Smooth muscle cell (in vitro differentiated cells): Measurements from ENCODE around the gene KCNQ2. TPM values are rescaled to one million over a fixed set of nuclear protein-coding genes. Genes with fewer than 3 reads are reported as not detected.

ENCODE experiments used
- DNase-seq: peaks from one replicate; lab custom pipeline; 2025; ENCODE audit not compliant: unreplicated experiment; lab: John Stamatoyannopoulos, UW
- H2AFZ ChIP-seq: fragments of 200-600 bp; sonication (generic); 2 replicates; pipeline ENCODE4 v1.6.0; 2016; ENCODE audit warnings: antibody characterized with exemption, low read depth, mild to moderate bottlenecking
- H3F3A ChIP-seq: fragments of 200-600 bp; sonication (generic); 2 replicates; pipeline ENCODE4 v1.6.0; 2017; ENCODE audit warnings: antibody characterized with exemption, low read depth
- H3K27ac ChIP-seq: fragments of 200-600 bp; sonication (generic); 2 replicates; pipeline ENCODE4 v1.5.1; 2016; ENCODE audit warnings: low read depth, mild to moderate bottlenecking
- H3K27me3 ChIP-seq: fragments of 200-600 bp; sonication (generic); 2 replicates; pipeline ENCODE4 v1.6.1; 2016; ENCODE audit warnings: low read depth, mild to moderate bottlenecking
- H3K36me3 ChIP-seq: fragments of 200-600 bp; sonication (generic); 2 replicates; pipeline ENCODE4 v1.5.1; 2016; ENCODE audit warnings: low read depth
- H3K4me1 ChIP-seq: fragments of 200-600 bp; sonication (generic); 2 replicates; pipeline ENCODE4 v1.5.1; 2016; ENCODE audit warnings: low read depth
- H3K4me2 ChIP-seq: fragments of 200-600 bp; sonication (generic); 2 replicates; pipeline ENCODE4 v1.6.0; 2016; ENCODE audit warnings: mild to moderate bottlenecking
- H3K4me3 ChIP-seq: fragments of 200-600 bp; sonication (generic); 2 replicates; pipeline ENCODE4 v1.5.1; 2016; ENCODE audit warnings: mild to moderate bottlenecking
- H3K79me2 ChIP-seq: fragments of 200-600 bp; sonication (generic); 2 replicates; pipeline ENCODE4 v1.6.0; 2016; ENCODE audit warnings: low read depth, mild to moderate bottlenecking
- H3K9ac ChIP-seq: fragments of 200-600 bp; sonication (generic); 2 replicates; pipeline ENCODE4 v1.6.0; 2016; ENCODE audit warnings: low read depth
- H3K9me3 ChIP-seq: fragments of 200-600 bp; sonication (generic); replicated peaks from 2 replicates; pipeline ENCODE4 v1.5.1; 2016; ENCODE audit warnings: low read depth
- H4K20me1 ChIP-seq: fragments of 200-600 bp; sonication (generic); 2 replicates; pipeline ENCODE4 v1.6.0; 2016; ENCODE audit warnings: low read depth
- WGBS: methylation state at CpG from one replicate; pipeline ENCODE4 v1.1.7; 2016; ENCODE audit warnings: low lambda C conversion rate; 5-methylcytosine and 5-hydroxymethylcytosine counted together
- polyA plus RNA-seq: library from polyadenylated mRNA; unstranded; fragments of >200 nt; fragmentation: Nextera tagmentation; extraction: Ambion mirVana; gene quantifications from 2 replicates; pipeline ENCODE4 v1.2.1, GENCODE V29; 2016
- total RNA-seq: library from RNA; depleted of rRNA; stranded (reverse); fragments of >200 nt; gene quantifications from 2 replicates; pipeline ENCODE4 v1.2.3, GENCODE V29; 2014
- TF ChIP-seq, protein P1 (sequence below): fragments of 200-600 bp; sonication (generic); IDR thresholded peaks from 2 replicates; pipeline ENCODE4 v1.5.1; 2017; ENCODE audit warnings: borderline replicate concordance, mild to moderate bottlenecking, antibody characterized with exemption; ENCODE audit not compliant: insufficient read depth, poor library complexity, severe bottlenecking

Gene KCNQ2
- total and polyA plus RNA-seq, 2 experiments from 2014 or later = 5.1 to 5.7 TPM

DNA sequence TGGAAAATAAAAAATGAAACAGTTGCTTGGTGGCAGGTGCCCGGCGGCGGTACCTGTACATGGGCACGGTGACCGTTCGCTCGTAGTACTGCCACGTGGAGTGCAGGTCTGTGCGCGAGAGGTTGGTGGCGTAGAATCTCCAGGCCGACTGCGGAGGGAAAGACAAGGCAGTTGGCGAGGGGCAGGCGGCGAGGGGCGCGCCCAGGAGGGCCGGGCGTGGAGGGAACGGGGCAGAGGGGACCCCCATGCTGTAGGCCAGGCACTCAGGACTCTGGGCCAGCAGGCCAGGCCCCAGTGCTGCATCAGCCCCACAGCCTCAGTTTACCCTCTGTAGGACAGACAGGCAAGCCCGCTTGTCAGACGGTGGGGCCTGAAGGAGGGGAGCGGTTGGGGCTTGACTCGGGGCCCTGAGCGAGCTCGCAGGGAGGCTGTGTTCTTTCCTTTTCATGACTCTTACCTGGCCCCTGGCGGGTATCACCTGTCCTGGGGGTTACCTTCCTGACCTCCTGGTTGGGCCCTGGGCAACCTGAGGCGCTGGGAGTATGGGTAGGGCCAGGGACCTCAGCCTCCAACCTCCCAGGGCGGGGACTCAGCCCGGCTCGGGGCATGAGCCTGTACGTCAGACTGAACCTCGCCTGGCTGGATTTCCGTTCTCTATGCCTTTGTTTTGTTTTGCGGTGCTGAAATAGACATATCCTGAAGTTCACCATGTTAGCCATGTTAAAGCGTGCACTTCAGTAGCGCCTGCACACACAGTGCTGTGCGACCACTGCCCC lies 38.5 kb downstream of the KCNQ2 start:
- Histone ChIP-seq H3K27me3 (no peaks in the 10 kb centered on the region), H3K4me3 (no peak overlapping the region), H2AFZ (no peak overlapping the region), H3K79me2 (no peaks in the 10 kb centered on the region), H3K4me2 (no peak overlapping the region), H3F3A (no peaks in the 10 kb centered on the region), H3K27ac (no peak overlapping the region), H3K9ac (no peak overlapping the region), H3K36me3 (no peaks in the 10 kb centered on the region), H4K20me1 (no peaks in the 10 kb centered on the region), H3K9me3 (no peaks in the 10 kb centered on the region), H3K4me1 (no peaks in the 10 kb centered on the region)
- WGBS = 95% methylated on average over 32 of the region's 39 CpGs
- TF ChIP-seq, protein P1, sequence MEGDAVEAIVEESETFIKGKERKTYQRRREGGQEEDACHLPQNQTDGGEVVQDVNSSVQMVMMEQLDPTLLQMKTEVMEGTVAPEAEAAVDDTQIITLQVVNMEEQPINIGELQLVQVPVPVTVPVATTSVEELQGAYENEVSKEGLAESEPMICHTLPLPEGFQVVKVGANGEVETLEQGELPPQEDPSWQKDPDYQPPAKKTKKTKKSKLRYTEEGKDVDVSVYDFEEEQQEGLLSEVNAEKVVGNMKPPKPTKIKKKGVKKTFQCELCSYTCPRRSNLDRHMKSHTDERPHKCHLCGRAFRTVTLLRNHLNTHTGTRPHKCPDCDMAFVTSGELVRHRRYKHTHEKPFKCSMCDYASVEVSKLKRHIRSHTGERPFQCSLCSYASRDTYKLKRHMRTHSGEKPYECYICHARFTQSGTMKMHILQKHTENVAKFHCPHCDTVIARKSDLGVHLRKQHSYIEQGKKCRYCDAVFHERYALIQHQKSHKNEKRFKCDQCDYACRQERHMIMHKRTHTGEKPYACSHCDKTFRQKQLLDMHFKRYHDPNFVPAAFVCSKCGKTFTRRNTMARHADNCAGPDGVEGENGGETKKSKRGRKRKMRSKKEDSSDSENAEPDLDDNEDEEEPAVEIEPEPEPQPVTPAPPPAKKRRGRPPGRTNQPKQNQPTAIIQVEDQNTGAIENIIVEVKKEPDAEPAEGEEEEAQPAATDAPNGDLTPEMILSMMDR = no peak
- DNase-seq = no peak

DNA sequence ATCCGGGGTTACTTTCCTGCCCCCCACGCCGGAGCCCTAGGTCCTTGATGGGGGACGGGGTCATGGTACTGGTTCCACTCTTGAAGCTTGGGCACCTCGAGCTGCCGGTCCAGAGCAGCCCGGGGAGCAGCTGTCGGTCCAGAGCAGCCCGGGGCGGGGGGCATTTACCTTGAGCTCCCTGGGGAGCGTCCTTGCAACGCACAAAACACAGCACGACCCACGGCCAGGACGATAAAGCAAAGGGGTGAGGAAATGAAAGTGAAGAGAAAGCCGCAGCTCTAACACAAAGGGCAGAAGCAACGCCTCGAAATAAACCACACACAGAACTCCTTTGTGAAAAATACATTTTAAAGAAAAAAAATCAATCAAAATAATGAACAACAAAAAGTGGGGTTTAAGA lies 39.1 kb downstream of the KCNQ2 start:
- Histone ChIP-seq H3K4me2 (no peak overlapping the region), H3F3A (no peaks in the 10 kb centered on the region), H3K9me3 (no peaks in the 10 kb centered on the region), H3K27ac (no peak overlapping the region), H2AFZ (no peak overlapping the region), H3K4me3 (no peak overlapping the region), H3K79me2 (no peaks in the 10 kb centered on the region), H3K27me3 (no peaks in the 10 kb centered on the region), H4K20me1 (no peaks in the 10 kb centered on the region), H3K9ac (no peak overlapping the region), H3K4me1 (no peaks in the 10 kb centered on the region), H3K36me3 (no peaks in the 10 kb centered on the region)
- no peak for DNase-seq
- 89% methylated on average over 18 of the region's 18 CpGs for WGBS
- TF ChIP-seq, protein P1 = no peak

DNA sequence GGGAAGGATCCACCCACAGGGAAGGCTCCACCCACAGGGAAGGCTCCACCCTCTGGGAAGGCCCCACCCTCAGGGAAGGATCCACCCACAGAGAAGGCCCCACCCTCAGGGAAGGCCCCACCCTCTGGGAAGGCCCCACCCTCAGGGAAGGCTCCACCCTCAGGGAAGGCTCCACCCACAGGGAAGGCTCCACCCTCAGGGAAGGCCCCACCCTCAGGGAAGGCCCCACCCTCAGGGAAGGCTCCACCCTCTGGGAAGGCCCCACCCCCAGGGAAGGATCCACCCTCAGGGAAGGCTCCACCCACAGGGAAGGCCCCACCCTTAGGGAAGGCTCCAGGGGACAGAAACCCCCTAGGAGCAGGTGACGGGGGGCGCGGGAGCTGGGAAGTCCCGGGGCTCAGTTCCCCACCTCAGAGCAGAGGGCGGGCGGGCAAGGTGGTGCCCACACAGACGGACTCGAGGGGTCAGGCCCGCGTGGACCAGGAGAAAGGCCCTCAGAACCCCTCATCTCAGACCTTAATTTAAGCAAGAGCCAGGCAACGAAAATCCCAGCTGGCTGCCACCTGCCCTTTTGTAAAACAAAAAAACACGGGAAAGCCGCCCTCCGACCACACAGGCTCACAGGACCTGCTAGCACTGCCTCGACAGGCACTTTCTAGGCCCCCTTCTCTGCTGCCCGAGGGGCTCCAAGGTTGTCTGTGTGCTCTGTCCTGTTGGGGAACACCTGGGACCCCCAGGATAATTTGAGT lies 39.7 kb downstream of the KCNQ2 start:
- Histone ChIP-seq H3K79me2 (no peaks in the 10 kb centered on the region), H3K4me1 (no peaks in the 10 kb centered on the region), H3F3A (no peaks in the 10 kb centered on the region), H3K27me3 (no peaks in the 10 kb centered on the region), H3K9me3 (no peaks in the 10 kb centered on the region), H3K4me3 (no peak overlapping the region), H3K36me3 (no peaks in the 10 kb centered on the region), H3K27ac (no peak overlapping the region), H3K4me2 (no peak overlapping the region), H3K9ac (no peak overlapping the region), H2AFZ (no peak overlapping the region), H4K20me1 (no peaks in the 10 kb centered on the region)
- DNase-seq = no peak
- 88% methylated on average over 16 of the region's 16 CpGs for WGBS
- TF ChIP-seq, protein P1 = no peak
